SHP77 treated with DMSO at 0.1 percent for 48 hours (cell line): ENCODE measurements around the gene SNRPA1.

Experiments used
- DNase-seq: peaks from one replicate; lab custom pipeline; 2025; lab: John Stamatoyannopoulos, UW

SNRPA1 gene

GRCh38 chr15:101258238-101259144 is 36.6 kb downstream of the SNRPA1 start:
- DNase-seq = peak; percentile 43

DNA sequence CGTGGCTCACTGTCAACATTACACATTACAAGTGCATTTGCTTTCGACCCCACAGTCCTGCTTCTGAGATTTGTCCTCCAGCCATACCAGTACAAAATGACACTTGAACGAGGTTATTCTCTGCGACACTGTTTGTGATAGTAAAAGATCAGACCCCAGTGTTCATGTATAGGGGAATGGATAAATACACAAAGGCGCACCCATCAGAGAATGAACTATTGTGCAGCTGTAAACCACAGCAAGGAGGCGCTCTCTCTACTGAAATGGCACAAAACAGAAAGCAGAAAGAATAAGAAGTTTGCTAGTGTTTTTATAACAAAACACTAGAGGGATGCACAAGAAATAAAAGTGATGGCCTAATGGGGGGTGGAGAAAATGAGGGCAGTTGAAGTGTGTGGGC is 38.3 kb downstream of the SNRPA1 start:
- DNase-seq = no peak

GRCh38 chr15:101255615-101256241 is 39.3 kb downstream of the SNRPA1 start:
- no peak for DNase-seq

DNA sequence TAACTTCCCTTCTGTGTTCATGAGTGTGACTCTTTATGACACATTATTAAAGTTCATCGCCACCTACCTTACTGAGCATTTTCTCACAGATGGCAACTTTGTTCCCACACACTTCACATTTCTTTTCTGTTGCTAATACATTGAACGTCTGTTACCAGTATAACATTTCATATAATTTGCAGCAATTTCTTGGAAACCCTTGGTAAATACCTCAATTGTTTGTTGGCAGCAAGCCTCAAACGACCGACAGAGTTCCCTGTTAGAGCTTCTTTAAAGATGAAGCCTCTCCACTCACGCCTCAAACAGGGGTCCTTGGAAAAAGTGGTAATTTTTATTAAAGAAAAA is 40.0 kb downstream of the SNRPA1 start:
- DNase-seq = no peak

- DNase-seq = no peak
Measured at GRCh38 chr15:101254157-101255050, 40.6 kb downstream of the SNRPA1 start.

- no peak for DNase-seq
Measured at GRCh38 chr15:101252836-101253235, 42.2 kb downstream of the SNRPA1 start.

- DNase-seq = peak; percentile 3
Measured at GRCh38 chr15:101251830-101252820, 42.9 kb downstream of the SNRPA1 start, which contains the start of gene CHSY1. TSS of gene CHSY1 (minus strand) at chr15:101252048. CDS start at chr15:101251456, 592 bp downstream.

- DNase-seq = no peak
Measured at GRCh38 chr15:101250873-101251829, 43.9 kb downstream of the SNRPA1 start.

- no peak for DNase-seq
Measured at GRCh38 chr15:101250341-101250831, 44.7 kb downstream of the SNRPA1 start.

DNA sequence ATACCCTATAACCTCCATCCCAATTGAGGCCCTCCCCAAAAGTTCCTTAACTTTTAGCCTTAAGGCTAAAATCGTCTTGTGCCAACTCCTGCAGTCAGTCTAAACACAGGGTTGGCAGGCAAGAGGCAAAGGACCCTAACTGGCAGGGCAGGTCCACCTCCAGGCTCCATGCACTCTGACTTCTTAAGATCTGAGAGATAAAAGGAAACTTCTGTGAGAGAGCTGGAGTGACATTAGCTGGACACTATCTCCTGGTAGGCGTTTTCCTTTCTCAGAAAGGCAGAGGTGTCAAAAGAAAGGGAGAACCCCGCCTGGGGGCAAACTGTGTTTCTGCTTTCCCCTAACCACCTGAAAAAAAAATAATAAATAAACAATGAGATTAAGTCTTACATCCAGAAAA is 46.8 kb downstream of the SNRPA1 start:
- DNase-seq = no peak

DNA sequence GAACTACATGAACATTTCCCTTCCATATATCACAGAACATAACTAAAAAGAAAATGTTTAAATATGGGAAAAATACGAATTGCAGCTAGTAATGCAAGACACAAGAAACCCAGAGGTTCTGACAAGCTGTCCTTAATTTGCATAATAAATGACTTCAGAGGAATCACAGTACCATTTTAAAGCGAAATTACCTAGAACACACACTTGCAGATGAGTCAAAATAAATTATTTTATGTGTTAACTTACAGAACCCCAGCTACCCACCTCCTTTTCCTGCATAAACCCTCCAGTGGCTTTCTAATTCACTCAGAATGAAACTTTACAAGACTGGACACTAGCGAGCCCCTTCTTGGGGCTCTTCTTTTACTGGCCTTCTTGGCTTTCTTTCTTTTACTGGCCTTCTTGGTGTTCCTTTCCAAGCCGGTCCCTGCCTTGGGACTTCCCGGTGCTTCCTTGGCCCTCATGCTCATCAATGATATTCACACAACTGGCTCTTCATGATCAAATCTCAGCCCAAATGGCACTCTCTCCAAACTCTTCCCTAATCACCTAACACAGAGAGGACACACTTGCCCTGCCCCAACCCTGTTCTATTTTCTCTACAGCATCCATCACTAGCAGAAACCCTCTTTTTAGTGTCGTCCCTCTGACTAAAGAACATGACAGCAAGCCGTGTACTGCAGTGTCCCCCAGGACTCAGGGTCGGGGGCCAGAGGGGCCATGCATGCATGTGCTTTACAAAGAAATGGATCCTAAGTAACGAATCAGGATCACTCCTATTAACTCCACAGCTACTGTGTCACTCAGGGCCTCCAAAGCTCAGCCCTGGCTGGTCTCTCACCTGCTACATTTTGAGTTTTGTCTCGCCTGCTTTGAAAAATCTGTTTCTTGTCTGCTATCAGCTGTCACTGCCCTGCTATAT is 48.0 kb downstream of the SNRPA1 start:
- no peak for DNase-seq

DNA sequence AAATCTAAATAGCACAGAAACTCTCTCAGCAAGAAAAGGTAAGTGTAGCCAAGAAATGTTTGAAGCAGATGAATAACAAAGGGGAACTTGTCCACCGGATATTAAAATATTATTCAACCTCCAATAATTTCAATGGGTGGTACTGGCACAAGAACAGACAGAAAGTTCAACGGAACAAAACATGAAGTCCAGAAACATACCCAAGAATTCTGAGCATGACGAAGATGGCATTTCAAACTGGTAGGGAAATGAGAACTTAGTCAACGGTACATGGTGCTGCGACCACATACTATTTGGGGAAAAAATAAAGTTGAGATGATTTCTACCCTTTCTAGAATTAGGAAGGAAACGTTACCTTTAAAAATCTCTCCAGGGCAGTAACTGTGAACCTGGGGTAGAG is 48.7 kb downstream of the SNRPA1 start:
- no peak for DNase-seq

DNA sequence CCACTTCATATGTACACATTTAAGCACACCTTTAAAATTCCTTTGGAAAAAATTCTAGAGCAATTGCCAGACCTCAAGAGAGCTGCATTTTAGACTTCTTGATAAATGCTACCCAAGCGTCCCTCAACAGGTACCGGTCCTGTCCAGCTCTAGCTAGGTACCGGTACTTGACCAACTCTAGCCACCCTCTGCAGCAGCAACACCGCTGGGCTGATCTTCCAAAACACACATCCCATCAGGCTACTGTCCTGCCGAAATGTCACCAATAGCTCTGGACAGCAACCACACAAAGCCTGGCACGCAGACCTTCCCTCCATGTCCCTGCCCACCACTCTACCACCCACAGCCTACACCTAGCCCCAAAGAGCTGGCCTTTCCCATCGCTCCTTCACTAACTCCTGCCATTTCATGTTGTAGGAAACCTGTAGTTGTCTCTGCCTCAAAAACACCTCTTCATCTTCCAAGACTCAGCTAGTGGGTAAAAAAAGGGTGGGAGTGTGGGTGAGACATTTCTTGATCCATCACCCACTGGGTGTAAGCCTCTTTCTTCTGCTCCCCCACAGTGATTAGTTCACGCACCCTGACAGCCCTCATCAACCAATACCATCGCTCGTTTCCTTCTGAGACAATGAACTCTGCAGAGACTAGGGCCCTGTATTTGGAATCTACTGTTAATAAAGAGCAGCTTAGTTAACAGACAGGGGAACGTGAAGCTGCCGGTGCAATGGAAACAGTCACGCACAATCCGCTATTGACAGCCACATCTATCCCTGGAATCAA is 50.0 kb downstream of the SNRPA1 start:
- DNase-seq = no peak

- no peak for DNase-seq
Measured at GRCh38 chr15:101244036-101244781, 50.8 kb downstream of the SNRPA1 start.

GRCh38 chr15:101243420-101243819 is 51.6 kb downstream of the SNRPA1 start:
- no peak for DNase-seq

DNA sequence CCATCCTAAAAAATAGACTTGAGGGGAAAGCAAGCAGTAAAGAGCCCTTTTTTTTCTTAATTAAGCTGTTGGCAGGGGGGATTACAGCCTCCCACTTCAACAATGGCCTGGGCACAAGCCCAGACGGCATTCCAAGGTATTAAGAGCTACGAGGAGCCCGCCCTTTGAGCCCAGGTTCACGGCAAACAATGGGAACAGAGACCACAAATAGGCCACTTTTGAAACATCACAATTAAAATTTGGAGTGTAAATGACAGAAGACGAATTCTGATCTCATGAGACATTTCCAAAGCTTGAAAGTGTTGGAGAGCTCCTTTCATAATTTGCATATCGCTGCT is 52.1 kb downstream of the SNRPA1 start:
- no peak for DNase-seq
